Thymus (tissue), 11 donors: ENCODE results near the gene SULT1C3. TPM values are rescaled to one million over a fixed set of nuclear protein-coding genes. Genes with fewer than 3 reads are reported as not detected.
A peak's percentile ranks its signal among the peaks of the same experiment; 100 is the strongest.

ENCODE experiments used
- DNase-seq, 9 donors: peaks; one replicate each; pipeline ENCODE4 v3.0.0-alpha.2; 2013; ENCODE audit warnings: low spot score in 9 of 9, low read depth in 6 of 9, missing footprints in 1 of 9
- H3K27ac ChIP-seq, 2 donors: one replicate each; pipeline ENCODE4 v1.5.1; 2013; ENCODE audit warnings: control low read depth in 1 of 2, low read depth in 1 of 2, low read length in 1 of 2, mild to moderate bottlenecking in 1 of 2, moderate library complexity in 1 of 2
- H3K27me3 ChIP-seq, 2 donors: one replicate each; pipeline ENCODE4 v1.5.1; 2013; ENCODE audit warnings: low read length in 1 of 2; ENCODE audit not compliant: control insufficient read depth in 2 of 2, insufficient read depth in 1 of 2
- H3K36me3 ChIP-seq, 2 donors: one replicate each; pipeline ENCODE4 v1.5.1; 2013; ENCODE audit warnings: low read length in 1 of 2, mild to moderate bottlenecking in 1 of 2, moderate library complexity in 1 of 2; ENCODE audit not compliant: control insufficient read depth in 2 of 2, insufficient read depth in 2 of 2
- H3K4me1 ChIP-seq, 2 donors: one replicate each; pipeline ENCODE4 v1.5.1; 2013; ENCODE audit warnings: low read length in 2 of 2; ENCODE audit not compliant: control insufficient read depth in 2 of 2, insufficient read depth in 2 of 2
- H3K4me3 ChIP-seq, 2 donors: one replicate each; pipeline ENCODE4 v1.5.1; 2013; ENCODE audit warnings: low read length in 2 of 2, control low read depth in 1 of 2, mild to moderate bottlenecking in 1 of 2
- H3K9me3 ChIP-seq, 2 donors: one replicate each; pipeline ENCODE4 v1.5.1; 2013; ENCODE audit warnings: low read length in 1 of 2, mild to moderate bottlenecking in 1 of 2; ENCODE audit not compliant: control insufficient read depth in 2 of 2, insufficient read depth in 1 of 2
- WGBS: extraction: QIAGEN DNeasy Blood & Tissue Kit; methylation state at CpG from one replicate; pipeline ENCODE4 v1.1.7; 2013; 5-methylcytosine and 5-hydroxymethylcytosine counted together
- polyA plus RNA-seq: library from polyadenylated mRNA; stranded (reverse); fragments of 200-250 nt; gene quantifications from one replicate; pipeline ENCODE4 v1.2.3, GENCODE V29; 2013
- total RNA-seq: library from RNA; stranded (reverse); fragments of 120-200 nt; gene quantifications from one replicate; pipeline ENCODE4 v1.2.4, GENCODE V29; 2013
- donor health status: healthy.

SULT1C3 gene
- total and polyA plus RNA-seq, 2 donors = not detected

DNA sequence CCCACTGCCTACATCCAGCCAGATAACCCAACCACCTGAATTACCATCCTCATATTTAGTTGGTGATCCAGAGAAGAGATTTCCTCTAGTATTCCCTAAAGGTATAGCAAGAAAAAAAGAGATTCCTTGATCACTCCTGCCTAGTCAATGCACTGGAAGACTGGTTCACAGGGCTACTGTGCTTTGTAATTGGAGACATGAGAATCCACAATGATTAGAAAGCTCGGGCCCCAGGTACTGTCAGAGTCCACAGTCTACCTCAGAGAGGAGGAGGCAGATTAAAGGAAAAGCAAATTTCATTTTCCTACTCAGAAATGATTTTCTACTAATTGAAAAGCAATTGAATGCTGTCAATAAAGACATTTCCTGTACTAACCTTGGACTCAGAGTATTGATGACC is 22.3 kb downstream of the SULT1C3 start:
- 82% methylated on average over 1 of the region's 1 CpG for WGBS
- no peaks in the 10 kb centered on the region for H3K9me3 ChIP-seq

DNA sequence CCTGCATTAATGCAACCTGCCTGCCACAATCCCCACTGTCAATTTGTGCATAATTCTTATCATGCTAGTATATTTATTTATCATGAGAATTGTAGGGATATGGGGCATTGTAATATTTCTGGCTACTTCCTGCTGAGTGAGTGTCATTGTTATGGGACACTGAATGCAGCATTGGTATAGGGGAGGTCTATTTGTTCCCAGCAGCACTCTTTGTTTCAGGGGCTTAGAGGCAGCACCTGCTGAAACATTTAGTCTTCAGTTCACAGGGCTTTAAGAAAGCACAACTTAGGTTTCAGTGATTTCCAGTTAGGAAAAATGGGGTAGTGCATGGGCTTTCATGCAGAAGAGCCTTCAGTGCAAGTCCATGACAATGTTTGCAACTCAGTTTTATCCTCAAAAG is 23.6 kb downstream of the SULT1C3 start:
- DNase-seq = no peak
- Histone ChIP-seq H3K9me3 (no peaks in the 10 kb centered on the region), H3K4me3 (no peak overlapping the region), H3K4me1 (no peaks in the 10 kb centered on the region), H3K27me3 (no peaks in the 10 kb centered on the region), H3K36me3 (no peaks in the 10 kb centered on the region), H3K27ac (no peak overlapping the region)

More for the DNA sequence above, 22.3 kb downstream of the SULT1C3 start:
- Histone ChIP-seq H3K27ac (no peak overlapping the region), H3K4me1 (no peaks in the 10 kb centered on the region), H3K4me3 (no peak overlapping the region), H3K36me3 (no peaks in the 10 kb centered on the region), H3K27me3 (no peaks in the 10 kb centered on the region)
- DNase-seq = no peak

DNA sequence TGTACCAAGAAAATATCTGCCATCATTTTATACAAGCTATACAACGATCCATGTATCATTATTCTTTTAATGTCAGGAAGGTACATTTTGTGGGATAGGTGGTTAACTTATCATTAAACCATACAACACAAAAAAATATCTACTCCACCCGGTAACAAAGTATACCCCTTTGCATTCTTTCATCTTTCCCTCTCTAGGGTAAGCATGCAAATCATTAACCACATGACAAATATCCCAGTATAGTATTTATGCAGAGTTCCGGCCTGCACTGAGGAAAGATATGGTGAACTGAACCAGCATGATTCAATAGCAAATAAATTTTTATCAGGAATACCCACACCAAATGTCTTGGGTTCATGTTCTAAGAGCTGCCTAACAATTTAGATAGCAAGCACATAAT is 26.4 kb downstream of the SULT1C3 start:
- no peak for DNase-seq
- Histone ChIP-seq H3K9me3 (no peaks in the 10 kb centered on the region), H3K36me3 (no peaks in the 10 kb centered on the region), H3K27me3 (no peaks in the 10 kb centered on the region), H3K4me3 (no peak overlapping the region), H3K27ac (no peak overlapping the region), H3K4me1 (no peaks in the 10 kb centered on the region)
- 94% methylated on average over 3 of the region's 3 CpGs for WGBS

DNA sequence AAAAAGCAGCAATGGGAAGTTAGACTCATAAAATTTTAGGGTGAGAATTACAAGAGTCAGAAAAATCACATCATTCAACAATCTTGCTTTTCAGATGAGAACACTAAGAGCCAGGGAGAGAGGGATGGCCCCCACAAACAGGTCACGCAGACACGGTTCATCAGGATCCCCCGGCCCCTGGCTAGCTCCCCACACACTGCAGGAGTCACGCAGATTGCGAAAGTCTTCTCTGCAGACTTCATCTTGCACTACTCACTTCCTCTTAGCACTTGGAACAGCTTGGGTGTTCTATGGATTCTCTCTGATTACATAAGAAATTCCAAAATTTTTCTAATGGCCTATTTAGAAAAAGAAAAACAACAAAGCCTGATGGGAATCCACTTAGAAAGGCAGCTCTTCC is 27.3 kb downstream of the SULT1C3 start:
- H3K4me1 ChIP-seq = no peaks in the 10 kb centered on the region
- no peaks in the 10 kb centered on the region for H3K27me3 ChIP-seq
- no peaks in the 10 kb centered on the region for H3K9me3 ChIP-seq
- H3K27ac ChIP-seq = no peak overlapping the region
- DNase-seq = no peak
- H3K4me3 ChIP-seq = no peak overlapping the region
- WGBS = 75% methylated on average over 5 of the region's 5 CpGs
- H3K36me3 ChIP-seq = no peaks in the 10 kb centered on the region

DNA sequence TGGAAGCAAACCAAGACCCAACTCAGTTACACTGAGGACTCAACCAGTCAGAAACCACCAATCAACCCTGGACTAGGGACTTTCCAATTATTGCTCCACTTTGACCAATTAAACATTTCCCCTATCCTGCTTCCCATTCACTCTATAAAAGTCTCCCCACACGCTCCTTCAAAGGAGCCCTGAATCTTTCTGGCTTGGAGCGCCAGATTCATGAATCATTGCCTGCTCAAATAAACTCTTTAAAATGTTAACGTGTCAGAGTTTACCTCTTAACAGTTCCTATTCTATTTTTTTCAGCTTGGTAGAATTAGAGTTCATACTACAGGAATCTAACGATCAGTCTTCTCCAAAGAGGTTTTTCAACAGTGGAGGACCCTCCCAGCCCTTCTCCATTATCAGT is 28.2 kb downstream of the SULT1C3 start:
- Histone ChIP-seq H3K4me3 (no peak overlapping the region), H3K4me1 (no peaks in the 10 kb centered on the region), H3K27ac (no peak overlapping the region), H3K36me3 (no peaks in the 10 kb centered on the region), H3K9me3 (no peaks in the 10 kb centered on the region), H3K27me3 (no peaks in the 10 kb centered on the region)
- no peak for DNase-seq
- 95% methylated on average over 4 of the region's 4 CpGs for WGBS

DNA sequence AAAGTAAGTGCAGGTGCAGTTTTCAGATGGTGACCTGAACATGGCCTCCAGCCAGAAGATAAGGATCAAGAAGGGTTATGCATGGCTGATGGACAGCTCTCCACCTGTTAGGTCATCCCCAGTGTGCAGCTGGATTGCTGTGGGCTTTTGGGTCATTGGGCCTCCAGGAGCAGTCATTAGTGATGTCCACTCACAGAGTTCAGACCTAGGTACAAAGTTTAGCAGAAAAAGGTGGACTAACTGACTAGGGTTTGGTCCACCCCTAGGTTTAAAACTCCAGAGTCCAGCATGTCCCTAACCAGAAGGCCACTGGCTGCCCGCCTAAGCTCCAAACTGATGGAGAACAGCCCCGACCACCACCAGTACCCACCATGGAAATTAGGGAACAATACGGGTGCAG is 30.6 kb downstream of the SULT1C3 start:
- no peaks in the 10 kb centered on the region for H3K9me3 ChIP-seq
- no peaks in the 10 kb centered on the region for H3K36me3 ChIP-seq
- DNase-seq = no peak
- 82% methylated on average over 3 of the region's 3 CpGs for WGBS
- no peaks in the 10 kb centered on the region for H3K27me3 ChIP-seq
- H3K4me3 ChIP-seq = no peak overlapping the region
- H3K4me1 ChIP-seq = no peaks in the 10 kb centered on the region
- no peak overlapping the region for H3K27ac ChIP-seq

DNA sequence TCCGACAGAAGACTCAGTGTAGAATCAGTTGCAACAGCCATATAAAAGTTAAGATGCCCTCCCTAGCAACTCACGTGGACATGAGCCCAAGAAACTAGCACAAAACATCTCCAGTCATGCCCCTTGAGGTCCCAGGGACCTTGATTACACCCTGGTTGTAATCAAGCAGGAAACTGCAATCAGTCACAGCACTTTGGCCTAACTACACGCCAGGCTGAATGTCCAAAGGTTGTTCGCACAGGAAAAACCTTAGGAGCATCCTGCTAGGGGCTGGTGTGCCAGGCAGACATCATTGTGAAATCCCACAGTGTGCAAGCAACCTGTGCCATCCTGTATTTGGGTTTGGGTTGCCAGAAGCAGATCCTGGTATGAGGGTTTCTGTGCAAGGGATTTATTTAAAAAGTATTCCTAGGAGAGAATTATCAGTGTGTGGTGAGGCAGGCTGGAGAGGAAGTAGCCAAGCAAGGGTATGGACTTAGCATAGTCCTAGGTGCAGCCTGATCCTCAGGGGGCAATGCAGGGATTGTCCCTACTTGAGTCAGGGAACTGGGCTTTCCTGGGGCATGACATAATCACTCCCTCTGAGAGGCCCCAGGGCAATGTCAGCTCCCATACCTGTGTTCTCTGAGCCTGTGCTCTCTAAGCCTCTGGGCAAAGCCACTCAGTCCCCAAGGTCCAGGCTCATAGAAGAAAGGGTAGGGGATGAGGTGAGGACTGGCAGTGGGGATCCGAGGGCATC is 31.2 kb downstream of the SULT1C3 start:
- no peaks in the 10 kb centered on the region for H3K36me3 ChIP-seq
- H3K9me3 ChIP-seq = no peaks in the 10 kb centered on the region
- WGBS = 95% methylated on average over 5 of the region's 5 CpGs
- H3K4me1 ChIP-seq = no peaks in the 10 kb centered on the region
- no peak for DNase-seq
- H3K27ac ChIP-seq = no peak overlapping the region
- no peaks in the 10 kb centered on the region for H3K27me3 ChIP-seq
- no peak overlapping the region for H3K4me3 ChIP-seq

DNA sequence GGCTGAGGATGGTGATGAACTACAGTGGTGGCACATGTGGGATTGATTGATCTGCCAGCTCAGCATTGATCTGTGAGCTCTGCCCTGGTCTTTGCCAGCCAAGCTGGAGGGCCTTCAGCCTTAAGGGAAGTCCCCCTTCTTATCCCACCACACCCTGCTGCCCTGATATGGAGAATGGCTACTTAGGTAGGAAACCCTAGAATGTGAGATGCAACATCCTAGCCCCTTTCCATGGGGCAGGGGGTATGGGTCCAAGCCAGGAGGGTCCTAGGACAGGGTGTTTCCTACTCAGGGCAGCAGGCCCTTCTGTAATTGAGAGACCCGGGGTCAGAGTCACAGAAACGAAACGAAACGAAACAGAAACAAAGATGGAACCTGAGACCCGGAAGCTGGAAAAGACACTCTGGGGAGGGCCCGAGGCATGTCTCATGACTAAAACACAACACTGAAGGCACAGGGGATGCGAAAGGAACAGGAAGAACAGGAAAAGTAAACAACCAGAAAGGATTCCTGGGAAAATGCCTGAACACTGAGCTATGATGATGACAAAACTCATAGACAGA is 32.0 kb downstream of the SULT1C3 start:
- H3K27me3 ChIP-seq = no peaks in the 10 kb centered on the region
- H3K9me3 ChIP-seq = no peaks in the 10 kb centered on the region
- no peaks in the 10 kb centered on the region for H3K4me1 ChIP-seq
- H3K4me3 ChIP-seq = no peak overlapping the region
- peak in 1 of 9 donors; percentile 2 for DNase-seq
- H3K27ac ChIP-seq = no peak overlapping the region
- no peaks in the 10 kb centered on the region for H3K36me3 ChIP-seq
- 90% methylated on average over 7 of the region's 7 CpGs for WGBS

DNA sequence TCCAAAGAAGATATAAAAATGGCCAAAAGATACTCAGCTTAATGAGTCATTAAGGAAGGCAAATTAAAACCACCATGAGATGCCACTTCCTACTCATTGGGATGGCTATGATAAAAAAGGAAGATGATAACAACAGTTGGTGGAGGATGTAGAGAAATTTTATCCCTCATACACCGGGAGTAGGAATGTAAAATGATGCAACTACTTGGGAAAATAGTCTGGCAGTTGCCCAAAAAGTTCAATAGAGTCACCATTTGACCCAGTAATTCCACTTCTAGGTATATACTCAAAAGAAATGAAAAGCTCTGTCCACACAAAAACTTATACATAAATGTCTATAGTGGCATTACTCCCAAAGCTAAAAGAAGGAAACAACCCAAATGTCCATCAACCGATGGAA is 38.9 kb downstream of the SULT1C3 start:
- no peaks in the 10 kb centered on the region for H3K36me3 ChIP-seq
- no peak overlapping the region for H3K27ac ChIP-seq
- no peaks in the 10 kb centered on the region for H3K9me3 ChIP-seq
- no peak for DNase-seq
- no peak overlapping the region for H3K4me3 ChIP-seq
- H3K27me3 ChIP-seq = no peaks in the 10 kb centered on the region
- 94% methylated on average over 2 of the region's 2 CpGs for WGBS
- H3K4me1 ChIP-seq = no peaks in the 10 kb centered on the region
